K562 (cell line): ENCODE results near the gene PLXNA3. TPM values are rescaled to one million over a fixed set of nuclear protein-coding genes. Genes with fewer than 3 reads are reported as not detected.
A peak's percentile ranks its signal among the peaks of the same experiment; 100 is the strongest.

Experiments
- BCOR ChIP-seq: fragments of 450-650 bp; IDR thresholded peaks from 2 replicates; pipeline ENCODE4 v1.6.1; 2016
- BHLHE40 ChIP-seq: IDR thresholded peaks from 2 replicates; pipeline ENCODE4 v1.6.1; 2011; ENCODE audit warnings: low read length, improper control_type of control experiment
- CREM ChIP-seq: IDR thresholded peaks from 2 replicates; pipeline ENCODE4 v1.6.1; 2014; ENCODE audit warnings: antibody characterized with exemption, low read depth
- CTBP1 ChIP-seq: fragments of 450-650 bp; IDR thresholded peaks from 2 replicates; pipeline ENCODE4 v1.6.1; 2016; ENCODE audit warnings: borderline replicate concordance
- E2F6 ChIP-seq, 2 experiments: IDR thresholded peaks; 2 replicates each; pipeline ENCODE4 v1.6.1; 2011; ENCODE audit warnings: borderline replicate concordance in 1 of 2, control low read depth in 1 of 2, low read depth in 1 of 2, low read length in 1 of 2, mild to moderate bottlenecking in 1 of 2, mixed read lengths in 1 of 2, moderate library complexity in 1 of 2; ENCODE audit not compliant: insufficient read depth in 1 of 2, insufficient read length in 1 of 2, poor library complexity in 1 of 2, severe bottlenecking in 1 of 2; ENCODE audit errors: extremely low read depth in 1 of 2
- GATAD2B ChIP-seq: fragments of 450-650 bp; IDR thresholded peaks from 2 replicates; pipeline ENCODE4 v1.6.1; 2017; ENCODE audit warnings: mild to moderate bottlenecking, borderline replicate concordance
- HMGN3 ChIP-seq: IDR thresholded peaks from 2 replicates; pipeline ENCODE4 v1.6.1; 2011; ENCODE audit warnings: borderline replicate concordance, low read depth, mild to moderate bottlenecking, mixed read lengths, low read length; ENCODE audit not compliant: insufficient read length; ENCODE audit errors: extremely low read depth
- KAT2B ChIP-seq: IDR thresholded peaks from one replicate; pipeline ENCODE4 v1.6.1; 2012; ENCODE audit warnings: low read depth, mild to moderate bottlenecking, control low read depth, inconsistent platforms, low read length, moderate library complexity
- KDM5B ChIP-seq: fragments of 200-600 bp; sonication (generic); IDR thresholded peaks from 2 replicates; pipeline ENCODE4 v1.6.1; 2012; ENCODE audit warnings: low read depth, mild to moderate bottlenecking, moderate library complexity, low read length, control low read depth, inconsistent platforms; ENCODE audit not compliant: insufficient replicate concordance
- SIN3B ChIP-seq: fragments of 450-650 bp; IDR thresholded peaks from 2 replicates; pipeline ENCODE4 v1.6.1; 2017; ENCODE audit warnings: low read depth, mild to moderate bottlenecking, moderate library complexity
- ZFX ChIP-seq: sonication (generic); formaldehyde crosslinking; IDR thresholded peaks from 2 replicates; pipeline ENCODE4 v1.8.0; 2022; ENCODE audit warnings: mild to moderate bottlenecking, missing genetic modification reagents, moderate library complexity
- ZNF511 ChIP-seq: sonication (generic); formaldehyde crosslinking; IDR thresholded peaks from 2 replicates; pipeline ENCODE4 v1.8.0; 2022; ENCODE audit warnings: mild to moderate bottlenecking, missing genetic modification reagents
- ZNF57 ChIP-seq: fragments of 450-650 bp; formaldehyde crosslinking; IDR thresholded peaks from 2 replicates; pipeline ENCODE4 v1.4.0; 2020; ENCODE audit warnings: mild to moderate bottlenecking, moderate library complexity
- ZNF655 ChIP-seq: fragments of 250-450 bp; sonication (Bioruptor Pico); IDR thresholded peaks from 2 replicates; pipeline ENCODE4 v1.5.0; 2021
- polyA plus RNA-seq, 8 experiments: library from polyadenylated mRNA; depleted of rRNA in 4 of 8; stranded (reverse) in 5 of 8; unstranded in 3 of 8; fragments of >200 nt; fragmentation: Nextera tagmentation in 2 of 8; fragmentation: Illumina TruSeq in 1 of 8; extraction: Ambion mirVana in 2 of 8; extraction: Trizol in 1 of 8; gene quantifications; 2 replicates each; pipeline versions ENCODE4 v1.2.1 to v1.2.3, GENCODE V29; 2011 to 2014; ENCODE audit warnings: inconsistent platforms in 1 of 8, missing spikeins in 1 of 8
- total RNA-seq, 7 experiments: library from RNA; depleted of rRNA in 6 of 7; stranded (reverse); fragments of >200 nt in 6 of 7; fragmentation: Illumina TruSeq in 2 of 7; extraction: Trizol in 2 of 7; gene quantifications; 2 replicates each; pipeline versions ENCODE4 v1.2.1 to v1.2.3, GENCODE V29; 2011 to 2021; ENCODE audit warnings: low replicate concordance in 1 of 7
- TF ChIP-seq, protein P1 (sequence below): sonication (generic); formaldehyde crosslinking; IDR thresholded peaks from 2 replicates; pipeline ENCODE4 v1.8.0; 2022; ENCODE audit warnings: missing genetic modification reagents, mild to moderate bottlenecking, moderate library complexity, borderline replicate concordance
- TF ChIP-seq, protein P2 (sequence below), 2 experiments: IDR thresholded peaks; 2 replicates each; pipeline ENCODE4 v1.6.1; 2012; ENCODE audit warnings: improper control_type of control experiment in 2 of 2, low read depth in 2 of 2, low read length in 2 of 2, borderline replicate concordance in 1 of 2
- TF ChIP-seq, protein P3 (sequence below), 2 experiments: fragments of 250-450 bp in 1 of 2; fragments of 450-650 bp in 1 of 2; sonication (Bioruptor Pico) in 1 of 2; IDR thresholded peaks; 2 replicates each; pipeline versions ENCODE4 v1.6.1 to v1.8.0; 2016 to 2021; ENCODE audit warnings: mild to moderate bottlenecking in 2 of 2, moderate library complexity in 2 of 2, missing compliant biosample characterization in 1 of 2, missing genetic modification characterization in 1 of 2

The PLXNA3 gene
- total and polyA plus RNA-seq, 9 of the 15 experiments (the other 6 are each of a cell fraction or from before 2014, with no cell fraction given) = 0.32 to 47.8 (median 7.5) TPM

DNA sequence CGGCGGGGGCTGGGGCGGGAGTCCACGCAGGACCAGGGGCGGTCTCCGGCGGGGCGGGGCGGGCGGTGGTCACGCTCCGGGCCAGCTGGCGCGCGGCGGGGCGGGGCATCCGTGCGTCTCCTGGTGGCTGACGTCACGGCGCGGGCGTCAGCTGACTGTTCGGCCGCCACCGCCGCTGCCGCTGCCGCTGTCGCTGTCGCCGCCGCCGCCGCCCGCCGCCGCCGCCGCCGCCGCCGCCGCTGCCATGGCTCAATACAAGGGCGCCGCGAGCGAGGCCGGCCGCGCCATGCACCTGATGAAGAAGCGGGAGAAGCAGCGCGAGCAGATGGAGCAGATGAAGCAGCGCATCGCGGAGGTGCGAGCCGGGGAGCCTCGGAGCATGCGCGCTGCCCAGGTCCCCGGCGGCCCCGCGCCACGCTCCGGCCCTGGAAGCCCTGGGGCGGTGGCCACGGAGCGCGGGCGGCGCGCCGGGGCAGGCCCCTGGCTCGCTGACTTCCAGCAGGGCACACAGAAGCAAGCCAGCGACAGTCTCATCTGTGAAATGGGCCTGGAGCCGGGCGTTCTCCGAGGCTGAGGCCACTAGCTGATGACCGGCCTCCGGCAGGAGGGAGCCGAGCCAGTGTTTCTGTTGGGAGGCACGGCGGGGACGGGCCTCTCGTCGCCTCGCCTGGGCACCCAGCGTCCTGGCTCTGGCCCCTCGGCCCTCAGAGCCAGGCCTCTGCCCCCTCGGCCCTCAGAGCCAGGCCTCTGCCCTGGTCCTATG, 13.9 kb upstream of the PLXNA3 start, which contains the start of gene FAM50A (continued):
- TF ChIP-seq, protein P1, sequence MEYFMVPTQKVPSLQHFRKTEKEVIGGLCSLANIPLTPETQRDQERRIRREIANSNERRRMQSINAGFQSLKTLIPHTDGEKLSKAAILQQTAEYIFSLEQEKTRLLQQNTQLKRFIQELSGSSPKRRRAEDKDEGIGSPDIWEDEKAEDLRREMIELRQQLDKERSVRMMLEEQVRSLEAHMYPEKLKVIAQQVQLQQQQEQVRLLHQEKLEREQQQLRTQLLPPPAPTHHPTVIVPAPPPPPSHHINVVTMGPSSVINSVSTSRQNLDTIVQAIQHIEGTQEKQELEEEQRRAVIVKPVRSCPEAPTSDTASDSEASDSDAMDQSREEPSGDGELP (CRISPR knock-in tag) = peak; percentile 86
- TF ChIP-seq, protein P2, sequence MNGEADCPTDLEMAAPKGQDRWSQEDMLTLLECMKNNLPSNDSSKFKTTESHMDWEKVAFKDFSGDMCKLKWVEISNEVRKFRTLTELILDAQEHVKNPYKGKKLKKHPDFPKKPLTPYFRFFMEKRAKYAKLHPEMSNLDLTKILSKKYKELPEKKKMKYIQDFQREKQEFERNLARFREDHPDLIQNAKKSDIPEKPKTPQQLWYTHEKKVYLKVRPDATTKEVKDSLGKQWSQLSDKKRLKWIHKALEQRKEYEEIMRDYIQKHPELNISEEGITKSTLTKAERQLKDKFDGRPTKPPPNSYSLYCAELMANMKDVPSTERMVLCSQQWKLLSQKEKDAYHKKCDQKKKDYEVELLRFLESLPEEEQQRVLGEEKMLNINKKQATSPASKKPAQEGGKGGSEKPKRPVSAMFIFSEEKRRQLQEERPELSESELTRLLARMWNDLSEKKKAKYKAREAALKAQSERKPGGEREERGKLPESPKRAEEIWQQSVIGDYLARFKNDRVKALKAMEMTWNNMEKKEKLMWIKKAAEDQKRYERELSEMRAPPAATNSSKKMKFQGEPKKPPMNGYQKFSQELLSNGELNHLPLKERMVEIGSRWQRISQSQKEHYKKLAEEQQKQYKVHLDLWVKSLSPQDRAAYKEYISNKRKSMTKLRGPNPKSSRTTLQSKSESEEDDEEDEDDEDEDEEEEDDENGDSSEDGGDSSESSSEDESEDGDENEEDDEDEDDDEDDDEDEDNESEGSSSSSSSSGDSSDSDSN (IDR thresholded peaks at IDR 0.05; ENCODE audit: borderline replicate concordance in 1 of 2, low read depth in 2 of 2, low read length in 2 of 2) = peak in 1 of 2 experiments; percentile 50; a peak in 1 of 4 replicates
- no peak for TF ChIP-seq BCOR
- peak; percentile 53 for TF ChIP-seq ZFX
- peak; percentile 85 for TF ChIP-seq GATAD2B
- TF ChIP-seq ZNF511 = 0 out of 2 replicates have a peak, but pooled peaks have one; percentile 16
- TF ChIP-seq, protein P3, sequence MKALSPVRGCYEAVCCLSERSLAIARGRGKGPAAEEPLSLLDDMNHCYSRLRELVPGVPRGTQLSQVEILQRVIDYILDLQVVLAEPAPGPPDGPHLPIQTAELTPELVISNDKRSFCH (CRISPR knock-in tag; IDR thresholded peaks at IDR 0.05) = no peak
- TF ChIP-seq, protein P3 (tag; IDR thresholded peaks at IDR 0.05) = 0 out of 2 replicates have a peak, but pooled peaks have one; percentile 44
- peak; percentile 69 for TF ChIP-seq CTBP1
- TF ChIP-seq KAT2B = no peak
- peak; percentile 33 for TF ChIP-seq KDM5B
- peak; percentile 88 for TF ChIP-seq CREM
- peak in 1 of 2 experiments; percentile 84 for TF ChIP-seq E2F6 (IDR thresholded peaks at IDR 0.05; ENCODE audit: borderline replicate concordance in 1 of 2, extremely low read depth in 1 of 2, insufficient read depth in 1 of 2, insufficient read length in 1 of 2, low read depth in 1 of 2, low read length in 1 of 2, poor library complexity in 1 of 2, severe bottlenecking in 1 of 2)
- TF ChIP-seq ZNF57 (CRISPR knock-in tag) = no peak
- TF ChIP-seq HMGN3 = peak; percentile 21
- peak; percentile 43; the same call in 1 of the 2 replicates for TF ChIP-seq BHLHE40
- TF ChIP-seq SIN3B = peak; percentile 85; the same call in 1 of the 2 replicates
- TF ChIP-seq ZNF655 = no peak
